Activated naive CD4-positive, alpha-beta T cell treated with anti-CD3 and anti-CD28 coated beads, Interleukin-2, amount 50 U/mL, for 16 hours (primary cell): ENCODE results near the gene DHX30.

ENCODE experiments used
- DNase-seq: peaks from one replicate; pipeline ENCODE4 v3.0.0-alpha.2; 2020

The DHX30 gene

GRCh38 chr3:47852604-47853602, 50.0 kb downstream of the DHX30 start:
- no peak for DNase-seq

GRCh38 chr3:47854267-47854666, 51.3 kb downstream of the DHX30 start:
- no peak for DNase-seq

GRCh38 chr3:47854720-47855455, 52.0 kb downstream of the DHX30 start:
- no peak for DNase-seq

GRCh38 chr3:47855461-47856383, 52.8 kb downstream of the DHX30 start:
- DNase-seq: no peak

- no peak for DNase-seq
These were observed 53.7 kb downstream of the DHX30 start for GRCh38 chr3:47856669-47857068.

GRCh38 chr3:47857151-47857550, 54.2 kb downstream of the DHX30 start:
- DNase-seq: no peak

- no peak for DNase-seq
These were observed 57.1 kb downstream of the DHX30 start for GRCh38 chr3:47859956-47860605.

GRCh38 chr3:47863391-47864128, 60.6 kb downstream of the DHX30 start:
- no peak for DNase-seq

- no peak for DNase-seq
These were observed 62.3 kb downstream of the DHX30 start for GRCh38 chr3:47865192-47865591.

- no peak for DNase-seq
These were observed 64.6 kb downstream of the DHX30 start for GRCh38 chr3:47867451-47868044.

- DNase-seq: no peak
These were observed 65.4 kb downstream of the DHX30 start for GRCh38 chr3:47868306-47868705.

- DNase-seq: no peak
These were observed 67.2 kb downstream of the DHX30 start for GRCh38 chr3:47870156-47870555.

GRCh38 chr3:47870702-47871260, 67.8 kb downstream of the DHX30 start:
- DNase-seq: no peak

GRCh38 chr3:47871389-47871788, 68.5 kb downstream of the DHX30 start:
- no peak for DNase-seq

GRCh38 chr3:47872916-47873315, 70.0 kb downstream of the DHX30 start:
- DNase-seq: no peak

GRCh38 chr3:47874438-47874837, 71.5 kb downstream of the DHX30 start:
- no peak for DNase-seq

- no peak for DNase-seq
These were observed 72.0 kb downstream of the DHX30 start for GRCh38 chr3:47874913-47875312.

- DNase-seq: no peak
These were observed 74.4 kb downstream of the DHX30 start for GRCh38 chr3:47877290-47877689.

GRCh38 chr3:47877719-47878118, 74.8 kb downstream of the DHX30 start:
- DNase-seq: no peak

GRCh38 chr3:47882338-47882737, 79.4 kb downstream of the DHX30 start:
- no peak for DNase-seq

- DNase-seq: no peak
These were observed 81.7 kb downstream of the DHX30 start for GRCh38 chr3:47884603-47885002.
